Measurements from ENCODE around the gene LRTM2.

DNA sequence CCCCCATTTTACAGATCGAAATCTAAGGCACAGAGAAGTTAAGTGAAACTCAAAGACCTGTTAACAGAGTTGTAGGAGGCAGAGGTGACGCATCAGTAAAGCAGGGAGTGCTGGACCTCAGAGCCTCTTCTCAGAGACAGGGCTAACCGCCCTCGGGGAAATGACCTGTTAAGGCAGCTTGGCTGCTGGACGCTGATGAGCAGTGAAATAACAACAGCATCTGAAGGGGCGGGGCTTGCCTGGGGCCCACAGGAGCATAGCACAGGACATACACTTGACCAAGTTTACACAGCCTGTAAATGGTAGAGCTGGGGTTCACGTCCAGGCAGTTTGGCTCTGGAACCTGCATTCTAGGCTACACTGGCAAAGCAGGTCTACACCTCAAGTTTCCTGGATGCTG, 39.3 kb downstream of the LRTM2 start:
- TF ChIP-seq POLR2A (IDR thresholded peaks at IDR 0.05) (no peak), CTCF (IDR thresholded peaks at IDR 0.05) (no peak)
